ENCODE results near the gene COG5.
"Not testable (repeated sequence)": the region's sequence is repeated elsewhere in the genome, so short reads cannot be mapped to it uniquely, and the experiment has no call there.

Gene COG5

GRCh38 chr7:107579885-107580715 lies 16.4 kb upstream of the COG5 start, which contains the start of gene BCAP29:
BCAP29 (plus strand) TSS chr7:107580246; CDS start chr7:107580773, 527 bp downstream.
- DNase-seq (ENCODE audit: low spot score), result peak; percentile 86

GRCh38 chr7:107579554-107579884 lies 15.8 kb upstream of the COG5 start:
- no peak for DNase-seq (ENCODE audit: low spot score)

DNA sequence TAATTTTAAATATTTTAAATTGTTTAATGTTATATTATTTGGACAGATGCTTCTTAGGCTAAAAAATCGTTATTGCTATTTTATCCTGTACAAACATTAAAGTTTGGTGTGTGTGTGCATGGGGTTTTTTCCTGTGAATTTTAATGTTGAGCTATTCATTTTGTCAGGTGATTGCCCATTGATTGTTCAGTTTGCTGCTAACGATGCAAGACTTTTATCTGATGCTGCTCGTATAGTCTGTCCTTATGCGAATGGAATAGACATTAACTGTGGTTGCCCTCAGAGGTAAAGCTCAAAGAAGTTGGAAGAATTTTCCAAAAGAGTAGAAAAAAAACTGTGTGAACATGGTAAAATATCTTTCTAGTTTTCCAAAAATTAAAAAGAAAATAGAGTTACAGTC lies 9.8 kb upstream of the COG5 start:
- no peak for DNase-seq (ENCODE audit: low spot score)

DNA sequence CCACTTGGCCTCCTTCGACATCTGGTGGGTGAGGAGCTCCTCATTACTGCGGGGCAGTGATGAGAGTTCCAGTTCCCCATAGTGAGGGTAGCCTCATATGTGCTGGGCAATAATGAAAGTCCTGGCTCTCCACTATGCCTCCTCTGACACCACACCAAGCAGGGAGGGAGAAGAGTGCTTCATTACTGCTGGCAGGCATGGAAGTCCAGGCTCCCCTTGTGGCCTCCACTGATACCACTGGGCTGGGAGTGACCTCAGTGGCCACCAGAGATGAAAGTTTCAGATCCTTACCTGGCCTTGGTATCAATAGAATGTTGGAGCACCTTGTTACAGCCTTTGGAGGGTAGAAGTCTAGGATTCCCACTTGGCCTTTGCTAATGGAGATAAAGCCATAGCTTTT lies 6.6 kb upstream of the COG5 start:
- DNase-seq (ENCODE audit: low spot score), result no peak

DNA sequence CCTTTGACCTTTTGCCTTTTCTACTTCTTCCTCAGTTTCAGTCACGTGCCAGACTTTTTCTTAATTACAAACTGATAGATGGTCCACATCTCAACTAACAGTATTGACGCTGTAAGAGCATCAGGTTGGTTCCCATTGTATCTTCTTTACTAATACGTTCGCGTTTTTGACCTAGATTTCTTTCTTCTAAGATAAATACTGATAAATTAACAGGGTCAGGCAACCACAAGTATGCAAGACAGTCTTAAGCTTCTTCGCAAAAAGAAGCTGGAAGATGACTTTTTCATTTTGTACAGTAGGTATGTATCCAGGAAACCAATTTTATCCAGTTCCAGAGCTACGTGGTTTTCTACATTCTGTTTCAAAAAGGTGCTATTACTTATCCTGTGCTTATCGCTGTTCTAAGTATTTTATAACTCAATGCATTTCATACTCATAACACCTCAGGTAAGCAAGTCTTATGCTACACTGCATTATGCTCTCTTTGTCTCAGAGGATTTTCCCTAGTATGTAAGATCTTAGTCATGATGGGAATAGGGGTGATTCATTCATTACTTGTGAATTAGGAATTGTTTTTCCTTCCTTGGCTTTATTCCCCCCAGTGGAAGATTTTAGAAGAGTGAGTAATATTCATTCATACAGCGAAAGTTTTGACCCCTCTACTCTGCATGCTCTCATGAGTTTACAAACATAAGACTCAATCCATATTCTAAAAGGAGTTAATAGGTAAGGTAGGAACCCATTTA lies 1.0 kb upstream of the COG5 start:
- DNase-seq (ENCODE audit: low spot score), result peak; percentile 98

- peak; percentile 69 for DNase-seq (ENCODE audit: low spot score)
Observed at GRCh38 chr7:107563081-107563774, 492 bp downstream of the COG5 start.

GRCh38 chr7:107560898-107561516 lies 2.7 kb downstream of the COG5 start:
- DNase-seq (ENCODE audit: low spot score), result no peak

GRCh38 chr7:107559864-107560263 lies 3.9 kb downstream of the COG5 start:
- DNase-seq (ENCODE audit: low spot score), result peak; percentile 81

DNA sequence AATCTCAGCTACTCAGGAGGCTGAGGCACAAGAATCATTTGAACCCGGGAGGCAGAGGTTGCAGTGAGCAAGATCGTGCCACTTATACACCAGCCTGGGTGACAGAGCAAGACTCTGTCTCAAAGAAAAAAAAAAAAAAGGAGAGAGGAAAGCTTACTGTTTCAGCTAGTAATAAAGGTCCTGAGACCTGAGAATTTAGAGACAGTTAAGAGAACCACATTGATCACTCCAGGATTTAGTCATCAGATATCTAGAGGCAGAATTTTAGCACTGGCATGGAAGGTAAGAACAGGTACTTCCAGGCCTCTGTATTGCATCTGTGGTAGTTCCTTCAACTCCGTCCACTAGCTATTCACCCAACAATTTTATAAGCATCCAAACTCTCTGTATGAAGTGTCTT lies 7.8 kb downstream of the COG5 start:
- DNase-seq (ENCODE audit: low spot score), result no peak

DNA sequence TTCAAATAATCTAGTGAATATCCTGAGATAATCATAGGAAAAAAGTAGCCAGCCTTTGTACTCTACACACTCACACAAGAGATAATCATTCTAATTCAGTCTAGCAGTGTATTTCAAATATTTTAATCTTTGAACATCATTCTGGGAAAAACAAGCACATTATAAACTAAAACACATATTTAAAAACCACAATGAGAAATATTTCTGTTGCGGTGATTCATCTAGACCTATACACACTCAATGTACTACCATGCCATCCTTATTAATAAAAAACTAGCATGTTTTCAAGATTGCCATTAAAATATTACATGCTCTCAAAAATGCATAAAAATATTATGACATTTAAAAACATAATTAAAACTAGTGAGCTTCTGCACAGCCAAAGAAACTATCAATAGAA lies 11.8 kb downstream of the COG5 start:
- DNase-seq (ENCODE audit: low spot score), result no peak

GRCh38 chr7:107544848-107545591 lies 18.7 kb downstream of the COG5 start:
- DNase-seq (ENCODE audit: low spot score), result no peak

DNA sequence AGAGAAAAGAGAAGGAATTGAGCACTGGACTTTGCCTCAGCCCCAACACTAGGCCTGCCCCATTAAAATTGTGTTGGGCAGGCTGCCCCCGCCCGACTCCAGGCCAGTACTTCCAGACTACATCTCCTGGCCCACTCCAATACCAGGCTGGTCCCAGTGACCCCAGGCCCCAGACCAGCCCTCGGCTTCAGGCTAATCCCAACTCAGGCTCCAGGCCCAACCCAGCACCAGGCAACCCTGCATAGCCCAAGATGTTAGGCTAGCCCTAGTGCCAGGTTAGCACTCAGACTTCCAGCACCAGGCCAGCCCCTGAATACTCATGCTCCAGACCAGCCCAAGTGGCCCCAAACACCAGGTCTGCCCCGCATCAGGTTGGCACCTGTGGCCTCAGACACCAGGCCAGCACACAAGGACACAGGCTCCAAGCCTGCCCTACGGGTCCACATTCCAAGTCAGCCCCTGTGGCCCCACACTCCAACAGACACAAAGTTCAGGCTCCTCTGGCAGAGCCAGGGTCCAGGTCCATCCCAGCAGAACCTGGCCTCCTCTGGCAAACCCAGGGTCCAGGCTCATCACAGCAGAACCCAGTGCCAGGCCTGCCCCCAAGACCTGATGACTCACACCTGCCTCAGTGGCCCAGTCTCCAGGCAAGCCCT lies 20.3 kb downstream of the COG5 start:
- no peak for DNase-seq (ENCODE audit: low spot score)

- DNase-seq (ENCODE audit: low spot score), result no peak
Observed at GRCh38 chr7:107538001-107538400, 25.7 kb downstream of the COG5 start.

DNA sequence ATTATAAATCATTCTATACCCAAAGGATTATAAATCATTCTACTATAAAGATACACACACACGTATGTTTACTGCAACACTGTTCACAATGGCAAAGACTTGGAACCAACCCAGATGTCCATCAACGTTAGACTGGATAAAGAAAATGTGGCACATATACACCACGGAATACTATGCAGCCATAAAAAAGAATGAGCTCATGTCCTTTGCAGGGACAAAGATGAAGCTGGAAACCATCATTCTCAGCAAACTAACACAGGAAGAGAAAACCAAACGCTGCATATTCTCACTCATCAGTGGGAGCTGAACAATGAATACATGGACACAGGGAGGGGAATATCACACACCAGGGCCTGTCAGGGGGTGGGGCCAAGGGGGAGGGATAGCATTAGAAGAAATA lies 26.5 kb downstream of the COG5 start:
- not testable (repeated sequence) for DNase-seq (ENCODE audit: low spot score)

DNA sequence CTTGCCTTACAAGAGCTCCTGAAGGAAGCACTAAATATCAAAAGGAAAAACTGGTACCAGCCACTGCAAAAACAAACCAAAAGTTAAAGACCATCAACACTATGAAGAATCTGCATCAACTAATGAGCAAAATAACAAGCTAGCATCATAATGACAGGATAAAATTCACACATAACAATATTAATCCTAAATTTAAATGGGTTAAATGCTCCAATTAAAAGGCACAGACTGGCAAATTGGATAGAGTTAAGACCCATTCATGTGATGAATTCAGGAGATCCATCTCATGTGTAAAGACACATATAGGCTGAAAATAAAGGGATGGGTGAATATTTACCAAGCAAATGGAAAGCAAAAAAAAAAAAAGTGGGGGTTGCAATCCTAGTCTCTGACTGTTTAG lies 29.6 kb downstream of the COG5 start:
- no peak for DNase-seq (ENCODE audit: low spot score)

- no peak for DNase-seq (ENCODE audit: low spot score)
Observed at GRCh38 chr7:107530751-107531150, 33.0 kb downstream of the COG5 start.

DNA sequence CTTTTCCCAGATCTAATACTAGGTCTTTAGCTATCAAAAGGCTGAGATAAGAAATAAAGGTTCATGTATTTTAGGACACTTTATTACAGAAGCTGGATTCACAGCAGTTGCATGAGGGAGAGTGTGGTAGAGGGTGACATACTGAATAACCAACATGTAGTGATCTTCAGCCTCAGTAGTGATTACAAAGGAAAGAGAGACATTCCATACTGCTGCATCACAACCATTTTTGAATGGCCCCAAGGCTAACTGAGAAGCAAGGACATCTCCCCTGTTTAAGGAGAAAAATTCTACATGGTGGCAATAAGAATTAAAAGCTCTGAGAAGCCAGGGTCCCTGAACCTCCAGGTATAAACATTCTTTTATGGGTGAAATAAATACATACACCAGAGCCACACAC lies 35.3 kb downstream of the COG5 start:
- DNase-seq (ENCODE audit: low spot score), result peak; percentile 23

- no peak for DNase-seq (ENCODE audit: low spot score)
Observed at GRCh38 chr7:107527196-107527595, 36.5 kb downstream of the COG5 start.

DNA sequence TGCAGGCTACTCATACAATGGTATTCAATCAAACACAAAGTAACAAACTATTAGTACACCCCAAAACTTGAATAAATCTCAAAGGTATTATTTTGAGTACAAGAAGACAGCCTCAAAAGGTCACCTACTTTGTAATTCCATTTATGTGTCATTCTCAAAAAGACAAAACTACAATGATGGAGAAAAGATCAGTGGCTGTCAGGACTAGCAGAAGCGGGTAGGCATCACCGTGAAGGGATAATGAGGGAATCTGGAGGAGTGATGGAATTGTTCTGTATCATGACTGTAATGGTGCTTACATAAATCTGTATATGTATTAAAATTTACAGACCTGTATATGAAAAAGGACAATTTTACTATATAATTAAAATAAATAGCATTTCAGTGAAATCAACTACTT lies 37.0 kb downstream of the COG5 start:
- no peak for DNase-seq (ENCODE audit: low spot score)

GRCh38 chr7:107506674-107507339 lies 56.9 kb downstream of the COG5 start:
- no peak for DNase-seq (ENCODE audit: low spot score)
